GM11168 (cell line): ENCODE data around the gene ATP4B.

Experiments
- in situ Hi-C: fragments of 300-500 bp; cut with MboI; formaldehyde crosslinking; loops from one replicate; pipeline ENCODE4 v1.12.0; 2022; ENCODE audit warnings: low sequenced_read_pairs; ENCODE audit not compliant: unreplicated experiment

The ATP4B gene

DNA sequence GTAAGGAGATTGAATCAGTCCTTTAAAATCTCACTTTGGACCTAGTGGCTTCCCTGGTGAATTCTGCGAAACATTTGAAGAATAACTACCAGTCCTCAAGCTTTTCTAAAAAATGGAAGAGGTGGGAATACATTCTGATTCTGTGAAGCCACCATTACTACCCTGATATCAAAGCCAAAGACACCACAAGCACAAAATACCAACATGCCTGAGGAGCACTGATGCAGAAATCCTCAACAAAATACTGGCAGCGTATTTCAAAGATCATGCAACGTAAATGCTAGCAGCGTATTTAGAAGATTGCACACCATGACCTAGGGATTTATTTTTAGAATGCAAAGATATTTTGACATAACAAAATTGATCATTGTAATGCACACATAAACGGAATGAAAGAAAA is 14.4 kb downstream of the ATP4B start:
- in situ Hi-C loops: no loop called here

DNA sequence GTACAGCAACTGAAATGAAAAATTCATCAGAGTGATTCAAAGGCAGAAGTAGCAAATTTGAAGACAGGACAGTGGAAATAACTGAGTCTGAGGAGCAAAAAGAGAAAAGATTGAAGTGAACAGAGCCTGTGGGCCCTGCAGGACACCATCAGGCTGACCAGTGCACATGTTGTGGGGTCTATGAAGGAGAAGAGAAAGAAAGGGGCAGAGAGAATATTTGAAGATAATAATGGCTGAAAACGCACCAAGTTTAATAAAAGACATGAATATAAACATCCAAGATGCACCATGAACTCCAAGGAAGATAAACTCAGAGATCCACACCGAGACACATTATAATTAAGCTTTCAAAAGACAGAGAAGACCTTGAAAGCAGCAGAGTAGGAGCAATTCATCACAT is 15.4 kb downstream of the ATP4B start:
- in situ Hi-C loops: no loop called here

DNA sequence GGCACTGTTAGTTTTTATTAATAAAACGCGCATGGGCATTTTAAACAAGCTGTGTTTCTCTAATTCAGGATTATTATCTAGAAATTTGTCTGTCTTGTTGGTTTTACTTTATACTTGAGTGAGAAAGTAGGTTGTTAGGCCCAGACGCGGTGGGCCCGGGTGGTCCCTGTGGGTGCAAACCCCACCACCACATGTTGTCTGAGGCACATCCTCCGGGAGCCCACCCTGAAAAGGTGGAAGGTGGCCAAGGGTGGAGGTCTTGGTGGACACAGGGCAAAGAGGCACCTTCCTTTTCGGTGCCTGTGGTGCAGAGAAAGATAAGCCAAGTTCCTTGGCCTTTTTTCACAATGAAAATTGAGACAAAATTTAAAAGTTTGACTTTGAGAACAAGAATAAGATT is 16.6 kb downstream of the ATP4B start:
- in situ Hi-C loops: no loop called here

- in situ Hi-C loops: no loop called here
Measured at GRCh38 chr13:113639616-113640262, 18.3 kb downstream of the ATP4B start.

- in situ Hi-C loops: no loop called here
Measured at GRCh38 chr13:113638806-113639205, 19.2 kb downstream of the ATP4B start.

- in situ Hi-C loops: no loop called here
Measured at GRCh38 chr13:113638173-113638746, 19.7 kb downstream of the ATP4B start.

DNA sequence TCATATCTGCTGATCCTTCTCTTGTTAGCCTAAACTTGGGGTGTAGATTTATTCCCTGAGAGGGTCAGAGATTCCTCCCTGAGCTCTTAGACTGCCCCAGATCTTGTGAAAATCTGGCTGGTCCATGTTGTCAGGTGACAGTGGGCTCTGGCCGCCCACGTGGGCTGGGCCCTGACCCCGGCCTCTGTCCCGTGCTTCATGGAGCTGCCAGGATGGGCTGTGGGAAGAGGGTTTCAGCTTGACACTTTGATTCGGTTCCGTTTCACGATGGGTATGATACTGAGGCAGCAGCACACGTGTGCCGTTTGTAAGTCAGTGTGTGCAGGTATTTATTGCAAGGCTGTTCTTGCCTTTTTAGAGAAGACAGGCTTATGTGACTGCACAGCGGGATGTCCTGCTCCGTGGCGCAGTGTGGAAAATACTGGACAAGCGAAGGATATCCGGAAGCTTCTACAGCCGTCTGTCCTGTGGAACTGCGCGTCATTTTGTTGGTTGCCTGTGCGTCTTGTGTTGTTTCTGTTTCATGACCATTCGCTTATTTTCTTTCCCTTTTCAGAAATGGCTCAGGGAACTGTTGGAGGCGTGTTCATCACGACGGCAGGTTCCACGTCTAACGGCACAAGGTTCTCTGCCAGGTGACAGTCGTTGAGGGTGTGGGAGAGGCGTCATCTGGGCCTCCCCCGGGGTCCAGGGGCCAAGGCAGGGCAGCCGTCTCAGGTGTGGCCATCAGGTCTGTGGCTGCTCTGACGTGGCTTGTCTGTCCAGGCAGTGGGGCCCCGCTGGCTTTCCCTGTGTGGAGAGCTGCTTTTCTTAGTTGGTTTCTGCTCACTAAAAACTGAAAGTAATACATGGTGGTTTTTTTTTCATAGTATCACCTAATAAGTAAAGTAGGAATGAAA is 20.5 kb downstream of the ATP4B start:
- in situ Hi-C loops: no loop called here

GRCh38 chr13:113636266-113636963 is 21.6 kb downstream of the ATP4B start:
- in situ Hi-C loops: no loop called here

DNA sequence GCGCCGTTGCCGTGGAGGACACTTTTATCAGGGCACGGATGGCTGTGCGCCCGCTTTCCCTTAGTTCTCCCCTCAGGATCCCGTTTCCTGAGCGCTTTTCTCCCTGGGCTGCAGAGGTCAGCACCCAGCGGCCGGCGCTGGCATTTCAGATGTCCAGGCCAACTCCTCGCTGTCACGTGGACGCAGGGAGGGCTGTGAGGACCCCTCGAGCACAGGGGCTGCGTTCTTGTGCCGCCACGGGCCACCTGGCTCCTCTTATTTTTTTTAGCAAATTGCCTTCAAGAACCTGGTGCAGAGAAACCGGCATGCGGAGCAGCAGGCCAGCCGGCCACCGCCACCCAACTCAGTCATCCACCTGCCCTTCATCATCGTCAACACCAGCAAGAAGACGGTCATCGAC is 22.3 kb downstream of the ATP4B start:
- in situ Hi-C loops: no loop called here

GRCh38 chr13:113635048-113635420 is 23.0 kb downstream of the ATP4B start:
- in situ Hi-C loops: no loop called here

- in situ Hi-C loops: no loop called here
Measured at GRCh38 chr13:113634279-113635047, 23.5 kb downstream of the ATP4B start.

DNA sequence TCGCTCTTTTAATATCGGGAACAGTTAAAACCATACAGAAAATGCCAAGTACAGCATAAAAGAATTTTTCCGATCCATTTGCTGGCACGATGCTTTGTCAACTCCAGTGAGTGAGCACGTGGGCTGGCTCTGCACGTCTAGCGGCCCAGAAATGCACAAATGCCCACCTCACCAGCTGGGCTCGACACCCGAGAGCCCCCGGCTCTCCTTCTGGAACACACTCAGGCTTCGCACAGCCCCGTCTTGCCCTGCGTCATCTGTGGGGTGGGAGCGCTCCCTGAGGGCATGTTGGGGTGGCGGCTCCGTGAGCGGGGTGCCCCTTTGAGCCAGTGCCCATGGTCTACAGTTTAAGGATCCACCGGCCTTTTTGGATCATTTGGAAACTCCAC is 24.5 kb downstream of the ATP4B start:
- in situ Hi-C loops: no loop called here

DNA sequence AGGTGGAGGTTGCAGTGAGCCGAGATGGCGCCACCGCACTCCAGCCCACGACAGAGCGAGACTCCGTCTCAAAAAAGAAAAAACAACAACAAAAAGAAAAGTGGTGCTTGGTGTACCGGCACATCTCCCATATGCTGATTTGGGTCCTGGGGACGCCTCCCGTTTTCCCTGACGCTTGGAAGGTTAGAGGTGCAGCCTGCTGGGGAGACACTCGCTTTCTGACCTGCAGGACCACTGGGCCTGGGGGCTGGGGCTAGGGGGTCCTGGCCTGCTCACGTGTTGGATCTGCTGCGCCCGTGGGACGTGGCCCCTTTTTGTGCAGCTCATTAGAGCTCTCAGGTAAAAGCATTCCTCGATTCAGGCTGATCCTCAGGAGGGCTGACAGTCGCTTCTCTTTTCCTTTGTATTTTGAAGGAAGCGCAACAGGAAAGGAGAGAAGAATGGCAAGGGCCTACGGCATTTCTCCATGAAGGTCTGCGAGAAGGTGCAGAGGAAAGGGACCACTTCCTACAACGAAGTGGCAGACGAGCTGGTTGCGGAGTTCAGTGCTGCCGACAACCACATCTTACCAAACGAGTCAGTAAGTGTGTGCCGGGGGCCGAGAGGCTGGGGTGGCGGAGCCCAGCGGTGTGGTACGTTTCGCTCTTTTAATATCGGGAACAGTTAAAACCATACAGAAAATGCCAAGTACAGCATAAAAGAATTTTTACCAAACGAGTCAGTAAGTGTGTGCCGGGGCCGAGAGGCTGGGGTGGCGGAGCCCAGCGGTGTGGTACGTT is 25.1 kb downstream of the ATP4B start:
- in situ Hi-C loops: no loop called here

- in situ Hi-C loops: no loop called here
Measured at GRCh38 chr13:113631341-113632095, 26.5 kb downstream of the ATP4B start.

GRCh38 chr13:113630804-113631203 is 27.2 kb downstream of the ATP4B start:
- in situ Hi-C loops: no loop called here

GRCh38 chr13:113630296-113630695 is 27.7 kb downstream of the ATP4B start:
- in situ Hi-C loops: no loop called here

- in situ Hi-C loops: no loop called here
Measured at GRCh38 chr13:113629866-113630265, 28.1 kb downstream of the ATP4B start.
